Pancreas (tissue), 10 donors: ENCODE data around the gene OOSP4A. TPM values are rescaled to one million over a fixed set of nuclear protein-coding genes. Genes with fewer than 3 reads are reported as not detected.
A peak's percentile ranks its signal among the peaks of the same experiment; 100 is the strongest.

ENCODE experiments used
- ATAC-seq, 4 donors: fragments of 200-7000 bp; cut with Tn5 transposase; one replicate each; pipeline versions ENCODE4 v1.8.0 to v1.9.1; 2020; ENCODE audit warnings: mild to moderate bottlenecking in 4 of 4, moderate library complexity in 4 of 4
- DNase-seq, 6 donors: peaks; one replicate each; pipeline ENCODE4 v3.0.0-alpha.2; 2020
- FAIRE-seq: peaks from 2 replicates; lab custom pipeline; 2012; peaks lifted over from hg19 to GRCh38; lab: Jason Lieb, UNC
- H3K27ac ChIP-seq, 4 donors: fragments of 200-600 bp; sonication (generic); 1 replicate in 3 of 4; 2 replicates in 1 of 4; pipeline versions ENCODE4 v1.5.0 to v1.8.0; 2020
- H3K27me3 ChIP-seq, 4 donors: fragments of 200-600 bp; one replicate each; pipeline ENCODE4 v1.8.0; 2021
- H3K36me3 ChIP-seq, 3 donors: fragments of 200-600 bp; sonication (generic) in 1 of 3; one replicate each; pipeline versions ENCODE4 v1.5.0 to v1.8.0; 2020 to 2021
- H3K4me1 ChIP-seq, 3 donors: fragments of 200-600 bp; one replicate each; pipeline ENCODE4 v1.8.0; 2021
- H3K4me3 ChIP-seq, 4 donors: fragments of 200-600 bp; sonication (generic) in 2 of 4; one replicate each; pipeline versions ENCODE4 v1.5.0 to v1.8.0; 2020 to 2021
- H3K9me3 ChIP-seq, 4 donors: fragments of 200-600 bp; one replicate each; pipeline ENCODE4 v1.8.0; 2021
- WGBS, 2 donors: extraction: QIAGEN DNeasy Blood & Tissue Kit; methylation state at CpG; one replicate each; pipeline ENCODE4 v1.1.7; 2013; 5-methylcytosine and 5-hydroxymethylcytosine counted together
- intact Hi-C, 3 donors: fragments of 100-400 bp; cut with DNase I; formaldehyde crosslinking; loops; one replicate each; pipeline versions ENCODE4 v1.11.1 to v1.14.2; 2022
- polyA plus RNA-seq, 2 donors: library from polyadenylated mRNA; stranded (reverse); fragments of 200-250 nt; gene quantifications; one replicate each; pipeline ENCODE4 v1.2.3, GENCODE V29; 2013
- total RNA-seq, 6 donors: library from RNA; stranded (reverse); fragmentation: NEBNext Ultra II Directional in 4 of 6; extraction: Animal tissue kit (Norgen Biotek cat#: 25700) in 4 of 6; gene quantifications; one replicate each; pipeline versions ENCODE4 v1.2.1 to v1.2.4, GENCODE V29; 2021 to 2023
- TF ChIP-seq, protein P1 (sequence below), 4 donors: fragments of 200-600 bp; sonication (generic) in 3 of 4; IDR thresholded peaks; one replicate each; pipeline versions ENCODE4 v1.5.0 to v1.8.0; 2021; ENCODE audit warnings: antibody characterized with exemption in 4 of 4
- donor health status: healthy with polysubstance abuse.
- donor health status: DM: no; HTN: no; CAD: no; lungs with moderate emphysema.
- donor health status: DM: no; HTN: no; CAD: no.
- donor health status: control.
- donor health status: control.
- donor health status: Bipolar disorder and iron deficiency.
- donor health status: DM: yes; HTN: yes; CAD: no.
- donor health status: DM: no; HTN: no; CAD: no.
- donor health status: DM: no; HTN: no; CAD: no.
- donor health status: DM: yes; HTN: yes; CAD: no.

Gene OOSP4A
- total and polyA plus RNA-seq, 8 donors, result not detected

DNA sequence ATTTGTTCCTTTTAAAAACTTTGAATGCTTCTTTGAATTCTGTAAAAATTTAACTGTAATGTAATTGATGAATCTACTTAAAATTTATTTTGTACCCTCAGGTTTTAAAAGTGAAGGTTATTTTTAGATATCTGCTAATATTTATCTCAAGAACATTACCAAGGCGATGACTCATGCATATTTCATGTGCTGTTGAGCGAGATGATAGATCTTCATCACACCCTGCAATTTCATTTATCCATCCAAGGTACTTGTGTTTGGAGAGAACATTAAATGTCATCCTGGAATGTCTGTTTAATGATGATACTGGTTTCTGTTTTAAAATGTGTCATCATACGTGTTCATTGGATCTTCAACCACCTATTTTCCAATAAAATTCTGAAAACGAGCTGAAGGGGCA is 6.7 kb upstream of the OOSP4A start:
- intact Hi-C loops, result no loop called here
- 82 to 83% methylated on average over 4 of the region's 4 CpGs for WGBS, 2 donors
- no peak for ATAC-seq

GRCh38 chr11:59960502-59961381 is 3.1 kb upstream of the OOSP4A start:
- intact Hi-C loops, result no loop called here
- Histone ChIP-seq H3K27me3 (no peaks in the 10 kb centered on the region), H3K27ac (peak overlapping the region in 1 of 4 donors; percentile 67), H3K36me3 (no peaks in the 10 kb centered on the region), H3K9me3 (no peaks in the 10 kb centered on the region), H3K4me3 (no peak overlapping the region), H3K4me1 (peaks cover 0 to 9% (median 0%) of the 10 kb centered on the region in 3 donors)
- TF ChIP-seq, protein P1, sequence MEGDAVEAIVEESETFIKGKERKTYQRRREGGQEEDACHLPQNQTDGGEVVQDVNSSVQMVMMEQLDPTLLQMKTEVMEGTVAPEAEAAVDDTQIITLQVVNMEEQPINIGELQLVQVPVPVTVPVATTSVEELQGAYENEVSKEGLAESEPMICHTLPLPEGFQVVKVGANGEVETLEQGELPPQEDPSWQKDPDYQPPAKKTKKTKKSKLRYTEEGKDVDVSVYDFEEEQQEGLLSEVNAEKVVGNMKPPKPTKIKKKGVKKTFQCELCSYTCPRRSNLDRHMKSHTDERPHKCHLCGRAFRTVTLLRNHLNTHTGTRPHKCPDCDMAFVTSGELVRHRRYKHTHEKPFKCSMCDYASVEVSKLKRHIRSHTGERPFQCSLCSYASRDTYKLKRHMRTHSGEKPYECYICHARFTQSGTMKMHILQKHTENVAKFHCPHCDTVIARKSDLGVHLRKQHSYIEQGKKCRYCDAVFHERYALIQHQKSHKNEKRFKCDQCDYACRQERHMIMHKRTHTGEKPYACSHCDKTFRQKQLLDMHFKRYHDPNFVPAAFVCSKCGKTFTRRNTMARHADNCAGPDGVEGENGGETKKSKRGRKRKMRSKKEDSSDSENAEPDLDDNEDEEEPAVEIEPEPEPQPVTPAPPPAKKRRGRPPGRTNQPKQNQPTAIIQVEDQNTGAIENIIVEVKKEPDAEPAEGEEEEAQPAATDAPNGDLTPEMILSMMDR (IDR thresholded peaks at IDR 0.05), result no peak
- FAIRE-seq, result no peak
- ATAC-seq, result peak in 3 of 4 donors; percentile 28 to 52 (median 41)
- WGBS, 2 donors, result 60% methylated on average over 9 of the region's 9 CpGs
- no peak for DNase-seq

More for the DNA sequence above, 6.7 kb upstream of the OOSP4A start:
- no peaks in the 10 kb centered on the region for H3K9me3 ChIP-seq
- no peak overlapping the region for H3K4me3 ChIP-seq
- DNase-seq (no peak), FAIRE-seq (no peak)
- peaks cover 0 to 7% (median 0%) of the 10 kb centered on the region in 3 donors for H3K4me1 ChIP-seq
- no peak overlapping the region for H3K27ac ChIP-seq
- no peaks in the 10 kb centered on the region for H3K27me3 ChIP-seq
- H3K36me3 ChIP-seq, result no peaks in the 10 kb centered on the region
- TF ChIP-seq, protein P1 (IDR thresholded peaks at IDR 0.05), result no peak

DNA sequence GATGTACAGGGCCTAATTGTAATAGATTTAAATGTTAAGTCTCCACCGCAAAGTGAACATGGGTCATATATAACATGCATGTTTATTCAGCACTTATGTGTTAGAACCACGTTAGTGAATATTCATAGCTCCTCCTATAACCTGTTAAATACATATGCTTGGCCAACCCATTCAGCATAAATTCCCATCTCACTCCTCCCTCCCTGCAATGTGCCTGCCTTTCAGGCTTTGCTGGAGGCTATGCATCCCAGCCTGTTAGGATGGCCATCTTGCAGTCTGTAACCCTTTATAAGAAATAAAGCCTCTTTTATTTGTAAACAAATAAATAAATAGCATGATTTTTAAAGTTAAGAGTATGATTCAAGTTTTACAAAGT is 1.7 kb upstream of the OOSP4A start:
- Histone ChIP-seq H3K4me3 (no peak overlapping the region), H3K27me3 (no peaks in the 10 kb centered on the region), H3K9me3 (no peaks in the 10 kb centered on the region), H3K27ac (peak overlapping the region in 1 of 4 donors; percentile 67), H3K36me3 (no peaks in the 10 kb centered on the region), H3K4me1 (peaks cover 0 to 9% (median 0%) of the 10 kb centered on the region in 3 donors)
- TF ChIP-seq, protein P1 (IDR thresholded peaks at IDR 0.05), result no peak
- 49 to 69% methylated on average over 2 of the region's 2 CpGs for WGBS, 2 donors
- peak in 2 of 4 donors; percentile 5 to 17 for ATAC-seq
- no peak for FAIRE-seq
- no peak for DNase-seq
- intact Hi-C loops, result no loop called here

DNA sequence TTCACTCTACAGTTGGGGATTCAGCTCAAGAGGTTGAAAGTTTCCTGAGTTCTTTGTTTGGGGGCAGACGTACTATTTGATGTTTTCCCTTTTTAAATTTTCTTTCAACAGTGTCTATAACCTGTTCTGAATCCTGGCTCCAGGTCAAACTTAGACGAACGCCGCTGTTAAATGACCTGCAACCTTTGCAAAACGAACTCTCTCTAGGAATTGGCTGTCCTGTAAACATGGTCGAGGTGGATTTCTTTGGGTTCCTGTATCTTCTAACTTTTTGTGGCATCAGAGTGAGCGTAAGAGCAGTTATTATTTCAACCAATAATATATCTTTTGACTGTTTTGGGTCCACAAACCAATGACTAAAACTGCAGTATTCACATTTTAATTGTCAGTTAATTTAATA is 1.6 kb downstream of the OOSP4A start:
- ATAC-seq (no peak), DNase-seq (no peak), FAIRE-seq (no peak)
- Histone ChIP-seq H3K36me3 (no peaks in the 10 kb centered on the region), H3K4me1 (peaks cover 0 to 9% (median 0%) of the 10 kb centered on the region in 3 donors), H3K27ac (no peak overlapping the region), H3K9me3 (no peaks in the 10 kb centered on the region), H3K4me3 (no peak overlapping the region), H3K27me3 (no peaks in the 10 kb centered on the region)
- 88 to 89% methylated on average over 7 of the region's 7 CpGs for whole genome bisulfite sequencing, 2 donors
- TF ChIP-seq, protein P1 (IDR thresholded peaks at IDR 0.05), result no peak
- intact Hi-C loops, result no loop called here

- WGBS, 2 donors, result 84 to 100% methylated on average over 3 of the region's 3 CpGs
- Histone ChIP-seq H3K27me3 (no peaks in the 10 kb centered on the region), H3K27ac (no peak overlapping the region), H3K4me1 (peaks cover 0 to 8% (median 0%) of the 10 kb centered on the region in 3 donors), H3K4me3 (no peak overlapping the region), H3K36me3 (no peaks in the 10 kb centered on the region), H3K9me3 (no peaks in the 10 kb centered on the region)
- FAIRE-seq (no peak), DNase-seq (no peak), ATAC-seq (no peak)
- intact Hi-C loops, result no loop called here
- TF ChIP-seq, protein P1 (IDR thresholded peaks at IDR 0.05), result no peak
These were observed 2.4 kb downstream of the OOSP4A start for GRCh38 chr11:59966201-59966600.
